Neural cell (in vitro differentiated cells): ENCODE results near the gene NAT9.

ENCODE experiments used
- EP300 ChIP-seq: fragments of 450-650 bp; conservative IDR thresholded peaks from 2 replicates; pipeline ENCODE4 v1.6.1; 2014; ENCODE audit warnings: antibody characterized with exemption, mild to moderate bottlenecking, moderate library complexity; ENCODE audit not compliant: poor library complexity, severe bottlenecking
- EZH2 ChIP-seq: fragments of 200-600, 300-800 bp; shearing (Covaris generic), sonication (generic); IDR thresholded peaks from 2 replicates; pipeline ENCODE4 v1.6.1; 2014; ENCODE audit warnings: antibody characterized with exemption, low read length, borderline replicate concordance, mild to moderate bottlenecking; ENCODE audit not compliant: insufficient read depth, poor library complexity, severe bottlenecking
- TF ChIP-seq, protein P1 (sequence below): IDR thresholded peaks from 2 replicates; pipeline ENCODE4 v1.6.1; 2012; ENCODE audit warnings: borderline replicate concordance
- TF ChIP-seq, protein P2 (sequence below): fragments of 450-650 bp; IDR thresholded peaks from 2 replicates; pipeline ENCODE4 v1.5.1; 2014; ENCODE audit warnings: antibody characterized with exemption, mild to moderate bottlenecking, moderate library complexity; ENCODE audit not compliant: poor library complexity, severe bottlenecking

DNA sequence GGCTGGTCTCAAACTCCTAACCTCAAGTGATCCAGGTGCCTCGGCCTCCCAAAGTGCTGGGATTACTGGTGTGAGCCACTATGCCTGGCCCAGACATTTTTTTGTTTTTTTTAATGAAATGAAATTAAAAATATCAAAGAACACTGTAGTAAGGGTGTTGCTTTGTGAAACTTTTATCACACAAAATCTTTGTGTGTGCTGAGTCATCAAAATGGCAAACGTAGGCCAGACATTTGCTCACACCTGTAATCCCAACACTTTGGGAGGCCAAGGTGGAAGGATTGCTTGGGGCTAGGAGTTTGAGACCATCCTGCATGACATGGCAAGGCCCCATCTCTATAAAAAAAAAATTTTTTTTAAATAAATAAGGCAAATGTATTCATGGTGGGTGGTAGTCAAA, 9.7 kb downstream of the NAT9 start:
- TF ChIP-seq EP300 (no peak), EZH2 (no peak)
- TF ChIP-seq, protein P1, sequence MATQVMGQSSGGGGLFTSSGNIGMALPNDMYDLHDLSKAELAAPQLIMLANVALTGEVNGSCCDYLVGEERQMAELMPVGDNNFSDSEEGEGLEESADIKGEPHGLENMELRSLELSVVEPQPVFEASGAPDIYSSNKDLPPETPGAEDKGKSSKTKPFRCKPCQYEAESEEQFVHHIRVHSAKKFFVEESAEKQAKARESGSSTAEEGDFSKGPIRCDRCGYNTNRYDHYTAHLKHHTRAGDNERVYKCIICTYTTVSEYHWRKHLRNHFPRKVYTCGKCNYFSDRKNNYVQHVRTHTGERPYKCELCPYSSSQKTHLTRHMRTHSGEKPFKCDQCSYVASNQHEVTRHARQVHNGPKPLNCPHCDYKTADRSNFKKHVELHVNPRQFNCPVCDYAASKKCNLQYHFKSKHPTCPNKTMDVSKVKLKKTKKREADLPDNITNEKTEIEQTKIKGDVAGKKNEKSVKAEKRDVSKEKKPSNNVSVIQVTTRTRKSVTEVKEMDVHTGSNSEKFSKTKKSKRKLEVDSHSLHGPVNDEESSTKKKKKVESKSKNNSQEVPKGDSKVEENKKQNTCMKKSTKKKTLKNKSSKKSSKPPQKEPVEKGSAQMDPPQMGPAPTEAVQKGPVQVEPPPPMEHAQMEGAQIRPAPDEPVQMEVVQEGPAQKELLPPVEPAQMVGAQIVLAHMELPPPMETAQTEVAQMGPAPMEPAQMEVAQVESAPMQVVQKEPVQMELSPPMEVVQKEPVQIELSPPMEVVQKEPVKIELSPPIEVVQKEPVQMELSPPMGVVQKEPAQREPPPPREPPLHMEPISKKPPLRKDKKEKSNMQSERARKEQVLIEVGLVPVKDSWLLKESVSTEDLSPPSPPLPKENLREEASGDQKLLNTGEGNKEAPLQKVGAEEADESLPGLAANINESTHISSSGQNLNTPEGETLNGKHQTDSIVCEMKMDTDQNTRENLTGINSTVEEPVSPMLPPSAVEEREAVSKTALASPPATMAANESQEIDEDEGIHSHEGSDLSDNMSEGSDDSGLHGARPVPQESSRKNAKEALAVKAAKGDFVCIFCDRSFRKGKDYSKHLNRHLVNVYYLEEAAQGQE = no peak
- TF ChIP-seq, protein P2, sequence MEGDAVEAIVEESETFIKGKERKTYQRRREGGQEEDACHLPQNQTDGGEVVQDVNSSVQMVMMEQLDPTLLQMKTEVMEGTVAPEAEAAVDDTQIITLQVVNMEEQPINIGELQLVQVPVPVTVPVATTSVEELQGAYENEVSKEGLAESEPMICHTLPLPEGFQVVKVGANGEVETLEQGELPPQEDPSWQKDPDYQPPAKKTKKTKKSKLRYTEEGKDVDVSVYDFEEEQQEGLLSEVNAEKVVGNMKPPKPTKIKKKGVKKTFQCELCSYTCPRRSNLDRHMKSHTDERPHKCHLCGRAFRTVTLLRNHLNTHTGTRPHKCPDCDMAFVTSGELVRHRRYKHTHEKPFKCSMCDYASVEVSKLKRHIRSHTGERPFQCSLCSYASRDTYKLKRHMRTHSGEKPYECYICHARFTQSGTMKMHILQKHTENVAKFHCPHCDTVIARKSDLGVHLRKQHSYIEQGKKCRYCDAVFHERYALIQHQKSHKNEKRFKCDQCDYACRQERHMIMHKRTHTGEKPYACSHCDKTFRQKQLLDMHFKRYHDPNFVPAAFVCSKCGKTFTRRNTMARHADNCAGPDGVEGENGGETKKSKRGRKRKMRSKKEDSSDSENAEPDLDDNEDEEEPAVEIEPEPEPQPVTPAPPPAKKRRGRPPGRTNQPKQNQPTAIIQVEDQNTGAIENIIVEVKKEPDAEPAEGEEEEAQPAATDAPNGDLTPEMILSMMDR = no peak
